NCI-H748 (cell line): Measurements from ENCODE around the gene MS4A1.
"Not testable (repeated sequence)": the region's sequence is repeated elsewhere in the genome, so short reads cannot be mapped to it uniquely, and the experiment has no call there.

ENCODE experiments used
- DNase-seq: peaks from one replicate; lab custom pipeline; 2025; ENCODE audit not compliant: unreplicated experiment; lab: John Stamatoyannopoulos, UW

Gene MS4A1

DNA sequence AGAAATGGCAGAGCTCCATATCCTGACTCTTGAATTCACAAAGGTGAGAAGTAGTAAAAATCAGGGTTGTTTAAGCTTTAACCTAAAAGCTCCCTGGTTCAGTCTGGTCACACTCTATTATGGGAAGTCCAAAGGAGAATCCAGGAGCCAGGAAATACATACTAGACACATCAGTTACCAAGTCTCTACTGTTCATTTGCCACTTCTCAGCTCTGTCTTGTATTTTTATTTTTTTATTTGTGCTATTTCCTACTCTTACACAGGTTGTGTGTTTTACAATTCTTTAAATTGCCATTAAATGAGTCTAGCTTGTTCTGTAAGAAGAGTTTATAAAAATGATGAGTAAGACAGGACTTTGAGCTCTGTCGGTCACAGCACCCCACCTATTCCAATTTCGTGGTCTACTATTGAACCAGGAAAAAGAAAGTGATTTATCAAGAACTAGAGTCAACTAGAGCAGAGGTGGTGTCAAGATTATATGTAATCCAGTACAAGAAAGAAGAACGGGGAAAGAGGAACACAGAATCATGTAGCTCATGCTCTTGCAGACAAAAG is 46.7 kb downstream of the MS4A1 start:
- no peak for DNase-seq

DNA sequence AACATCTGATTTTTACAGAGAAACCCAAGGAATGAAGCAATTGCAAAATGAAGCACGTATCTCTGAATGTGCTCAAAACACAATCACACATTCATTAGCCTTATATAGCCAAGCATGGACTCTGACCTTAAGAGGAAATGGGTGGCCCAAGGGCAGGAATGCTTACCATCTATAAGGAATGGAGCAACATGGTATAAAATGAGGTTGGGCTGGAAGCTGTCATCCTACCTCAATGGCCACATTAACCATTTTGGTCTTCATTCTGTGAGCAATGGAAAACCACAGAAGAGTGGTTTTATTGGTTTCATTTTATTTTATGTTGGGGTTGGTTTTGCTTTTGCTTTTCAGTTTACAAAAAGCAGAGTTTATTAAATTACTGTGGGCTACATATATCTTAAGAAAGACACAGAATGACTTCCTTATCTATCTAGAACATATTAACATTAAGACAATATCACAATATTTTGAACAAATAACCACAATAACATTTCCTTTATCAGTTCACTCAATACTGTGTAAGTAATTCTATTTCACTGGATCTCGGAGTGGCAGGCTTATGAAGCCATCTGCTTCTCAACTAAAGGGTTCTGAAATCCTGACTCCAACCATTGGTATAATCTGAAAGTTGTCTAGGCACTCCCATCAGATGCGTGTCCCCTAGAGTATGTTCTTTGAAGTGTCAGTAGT is 48.7 kb downstream of the MS4A1 start:
- DNase-seq: no peak

DNA sequence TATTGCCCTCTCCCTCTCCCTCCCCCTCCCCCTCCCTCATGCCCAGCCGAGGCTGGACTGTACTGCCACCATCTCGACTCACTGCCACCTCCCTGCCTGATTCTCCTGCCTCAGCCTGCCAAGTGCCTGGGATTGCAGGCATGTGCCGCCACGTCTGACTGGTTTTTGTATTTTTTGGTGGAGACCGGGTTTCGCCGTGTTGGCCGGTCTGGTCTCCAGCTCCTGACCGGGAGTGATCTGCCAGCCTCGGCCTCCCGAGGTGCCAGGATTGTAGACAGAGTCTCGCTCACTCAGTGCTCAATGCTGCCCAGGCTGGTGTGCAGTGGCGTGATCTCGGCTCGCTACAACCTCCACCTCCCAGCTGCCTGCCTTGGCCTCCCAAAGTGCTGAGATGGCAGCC is 54.0 kb downstream of the MS4A1 start:
- not testable (repeated sequence) for DNase-seq

DNA sequence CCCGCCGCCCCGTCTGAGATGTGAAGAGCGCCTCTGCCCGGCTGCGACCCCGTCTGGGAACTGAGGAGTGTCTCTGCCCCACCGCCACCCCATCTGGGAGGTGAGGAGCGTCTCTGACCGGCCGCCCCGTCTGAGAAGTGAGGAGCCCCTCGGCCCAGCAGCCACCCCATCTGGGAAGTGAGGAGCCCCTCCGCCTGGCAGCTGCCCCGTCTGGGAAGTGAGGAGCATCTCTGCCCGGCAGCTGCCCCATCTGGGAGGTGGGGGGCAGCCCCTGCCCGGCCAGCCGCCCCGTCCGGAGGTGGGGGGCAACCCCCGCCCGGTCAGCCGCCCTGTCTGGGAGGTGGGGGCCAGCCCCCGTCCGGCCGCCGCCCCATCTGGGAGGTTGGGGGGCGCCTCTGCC is 54.6 kb downstream of the MS4A1 start:
- DNase-seq: not testable (repeated sequence)

DNA sequence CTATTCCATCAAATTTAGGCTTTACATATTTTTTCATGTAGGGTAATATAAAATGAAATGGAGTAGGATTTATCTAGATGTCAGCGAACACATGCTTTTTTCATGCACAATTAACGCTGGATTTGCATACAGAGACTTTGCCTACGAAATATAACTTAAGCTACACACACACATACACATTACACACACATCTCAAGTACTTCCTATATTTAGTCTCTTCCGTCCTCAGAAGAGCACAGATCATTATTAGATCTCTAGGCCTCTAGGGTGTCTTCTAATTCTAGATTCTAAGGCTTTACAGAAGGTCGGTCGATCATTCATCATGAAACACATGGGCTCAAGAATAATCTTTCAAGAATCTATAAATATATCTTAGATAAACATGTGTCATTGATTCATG is 55.7 kb downstream of the MS4A1 start:
- no peak for DNase-seq

DNA sequence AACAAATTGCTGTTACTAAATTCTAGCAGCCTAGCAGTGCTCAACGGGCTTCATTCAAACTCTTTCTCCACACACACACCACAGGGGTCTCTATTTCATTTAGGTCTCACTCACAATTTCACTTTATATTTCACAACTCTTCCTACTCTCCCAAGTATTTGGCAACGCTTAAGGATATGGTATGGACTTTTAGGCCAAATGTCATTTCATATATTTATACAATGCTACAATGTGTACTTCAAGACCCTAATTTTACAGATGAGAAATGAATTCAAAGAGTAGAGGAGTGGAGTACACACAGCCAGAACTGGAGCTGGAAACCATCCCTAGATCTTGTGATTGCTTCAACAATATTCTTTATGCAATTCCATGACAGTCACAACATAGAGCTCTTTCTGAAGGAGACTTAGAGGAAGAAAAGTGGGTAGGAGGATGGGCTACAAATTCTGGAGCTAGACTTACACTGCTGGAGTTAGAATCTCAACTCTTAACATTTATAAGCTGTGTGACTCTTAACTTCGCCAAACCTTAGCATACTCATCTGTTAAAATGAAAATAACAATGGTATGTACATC is 57.1 kb downstream of the MS4A1 start:
- no peak for DNase-seq

DNA sequence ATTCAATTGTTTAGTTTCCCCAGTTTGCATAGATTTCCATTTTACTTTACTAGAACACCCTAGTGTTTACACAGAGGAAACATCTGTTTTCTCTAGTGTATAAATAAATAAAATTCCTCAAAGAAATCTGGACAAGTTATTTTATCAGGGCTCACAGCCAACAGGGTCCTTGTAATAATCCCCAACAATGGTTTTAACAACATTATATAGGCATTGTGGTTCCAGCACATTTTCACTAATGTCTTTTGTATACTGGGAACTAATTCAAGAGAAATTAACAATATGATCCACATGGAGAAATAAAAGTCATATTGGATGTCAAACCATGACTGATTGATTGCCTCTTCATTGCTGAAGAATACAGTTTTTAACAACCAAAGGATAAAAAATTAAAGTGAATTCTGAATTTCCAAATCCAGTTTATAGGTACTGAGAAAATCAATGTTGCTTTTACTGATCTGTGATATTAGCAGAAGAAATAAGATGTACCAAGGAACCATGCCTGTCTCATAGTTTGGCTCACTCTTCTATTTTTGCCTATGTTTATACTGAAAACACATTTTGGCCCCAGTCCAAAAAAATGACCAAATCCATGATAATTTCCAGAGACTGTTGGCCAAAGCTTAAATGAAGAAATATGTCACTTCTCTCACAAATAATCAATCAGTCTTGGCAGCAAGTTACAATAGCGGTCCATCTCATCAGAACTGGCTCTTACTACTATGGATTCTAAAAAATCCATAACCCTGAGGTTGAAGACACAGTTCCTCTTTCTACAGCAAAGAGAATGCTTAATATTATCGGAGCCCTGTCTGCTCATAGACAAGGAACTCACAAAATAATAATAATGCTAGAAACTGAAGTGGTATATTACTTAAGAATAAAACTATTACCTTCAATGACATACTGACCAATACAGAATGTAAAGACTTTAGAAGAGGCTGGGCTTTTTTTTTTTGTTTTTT is 58.1 kb downstream of the MS4A1 start:
- DNase-seq: no peak

DNA sequence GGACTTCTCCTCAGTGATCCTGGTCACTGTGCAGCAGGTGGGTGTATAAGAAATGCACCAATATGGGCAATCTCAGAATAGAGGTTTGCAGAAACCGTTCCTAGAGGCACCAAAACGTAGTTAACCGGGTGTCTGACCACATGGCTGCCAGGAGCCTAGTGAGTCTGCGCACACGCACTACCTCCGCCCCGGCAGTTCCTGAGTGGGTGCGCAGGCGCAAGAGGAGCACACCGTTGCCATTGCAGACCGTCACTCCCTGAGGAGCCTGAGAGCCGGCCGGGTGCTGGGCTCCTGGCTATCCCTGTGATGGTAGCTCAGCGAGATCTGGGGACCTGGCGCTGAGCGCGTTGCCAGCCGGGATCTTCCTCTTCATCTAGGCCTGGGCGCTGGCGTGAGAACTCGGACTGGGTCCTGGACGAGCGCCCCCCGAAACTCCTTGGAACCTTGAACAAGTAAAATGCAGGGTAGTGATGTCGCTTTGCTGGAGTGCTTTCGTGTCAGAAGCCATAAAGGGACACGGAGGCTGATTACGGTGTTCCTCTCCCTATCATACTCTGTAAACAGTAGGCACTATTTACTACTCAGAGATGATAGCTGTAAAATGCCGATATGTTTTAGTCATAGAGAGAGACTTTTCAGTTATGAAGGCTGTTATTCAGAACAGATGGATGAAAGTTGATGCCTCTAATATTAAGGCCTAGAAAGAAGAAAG is 59.7 kb downstream of the MS4A1 start, which contains the start of gene MS4A13:
MS4A13 (plus strand) TSS at position 249 of the 712 bp plus-strand sequence. CDS start 2,692 bp downstream, outside the sequence.
- DNase-seq: no peak
